Measurements from ENCODE around the gene KCNH2.

DNA sequence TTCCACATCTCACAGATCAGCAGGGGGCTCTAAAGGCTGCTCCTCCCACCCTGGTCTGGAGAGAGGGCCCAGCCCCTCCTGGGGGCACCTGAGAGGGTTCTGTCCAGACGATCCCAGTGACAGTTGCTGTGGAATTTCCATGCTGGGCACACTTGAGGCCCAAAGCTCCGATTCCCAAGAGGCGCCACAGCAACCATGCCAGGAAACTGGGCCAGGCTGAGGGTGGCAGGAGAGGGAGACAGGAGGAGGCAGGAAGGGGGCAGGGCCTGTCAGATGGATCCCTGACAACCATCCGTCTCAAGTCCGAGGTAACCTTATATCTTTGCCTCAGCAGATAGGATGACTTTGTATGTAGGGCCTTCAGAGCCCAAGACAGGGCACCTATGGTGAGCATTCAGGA lies 8.4 kb upstream of the KCNH2 start:
- TF ChIP-seq, protein P1, sequence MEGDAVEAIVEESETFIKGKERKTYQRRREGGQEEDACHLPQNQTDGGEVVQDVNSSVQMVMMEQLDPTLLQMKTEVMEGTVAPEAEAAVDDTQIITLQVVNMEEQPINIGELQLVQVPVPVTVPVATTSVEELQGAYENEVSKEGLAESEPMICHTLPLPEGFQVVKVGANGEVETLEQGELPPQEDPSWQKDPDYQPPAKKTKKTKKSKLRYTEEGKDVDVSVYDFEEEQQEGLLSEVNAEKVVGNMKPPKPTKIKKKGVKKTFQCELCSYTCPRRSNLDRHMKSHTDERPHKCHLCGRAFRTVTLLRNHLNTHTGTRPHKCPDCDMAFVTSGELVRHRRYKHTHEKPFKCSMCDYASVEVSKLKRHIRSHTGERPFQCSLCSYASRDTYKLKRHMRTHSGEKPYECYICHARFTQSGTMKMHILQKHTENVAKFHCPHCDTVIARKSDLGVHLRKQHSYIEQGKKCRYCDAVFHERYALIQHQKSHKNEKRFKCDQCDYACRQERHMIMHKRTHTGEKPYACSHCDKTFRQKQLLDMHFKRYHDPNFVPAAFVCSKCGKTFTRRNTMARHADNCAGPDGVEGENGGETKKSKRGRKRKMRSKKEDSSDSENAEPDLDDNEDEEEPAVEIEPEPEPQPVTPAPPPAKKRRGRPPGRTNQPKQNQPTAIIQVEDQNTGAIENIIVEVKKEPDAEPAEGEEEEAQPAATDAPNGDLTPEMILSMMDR (IDR thresholded peaks at IDR 0.05): no peak
- TF ChIP-seq POLR2A (IDR thresholded peaks at IDR 0.05): no peak
- no peak for TF ChIP-seq EP300 (IDR thresholded peaks at IDR 0.05)
